Fibroblast of skin of right quadriceps (primary cell): Measurements from ENCODE around the gene NEK1.

Experiments
- DNase-seq: peaks from one replicate; pipeline ENCODE4 v3.0.0-alpha.2; 2013

The NEK1 gene

GRCh38 chr4:169416997-169417396 is 195.4 kb downstream of the NEK1 start:
- DNase-seq: no peak

GRCh38 chr4:169416461-169416860 is 195.9 kb downstream of the NEK1 start:
- no peak for DNase-seq

DNA sequence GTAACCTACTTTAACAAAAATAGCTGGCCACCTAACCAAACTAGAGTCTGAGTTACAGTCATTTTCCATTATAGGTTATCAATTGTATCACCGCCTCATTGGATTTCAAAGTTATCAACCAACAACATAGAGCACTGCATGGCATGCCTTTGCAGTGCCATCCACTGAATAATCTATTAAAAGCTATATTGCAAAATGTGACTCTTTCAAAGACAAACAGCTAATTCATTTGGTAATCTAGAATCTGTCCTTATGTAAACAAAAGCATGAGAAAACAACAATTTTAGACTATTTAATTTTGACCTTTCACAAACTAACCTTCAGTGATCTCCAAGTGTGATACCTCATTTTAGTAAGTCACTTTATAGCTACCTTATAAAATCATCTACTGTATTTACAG is 197.5 kb downstream of the NEK1 start:
- no peak for DNase-seq

GRCh38 chr4:169412046-169412445 is 200.3 kb downstream of the NEK1 start:
- no peak for DNase-seq

GRCh38 chr4:169410839-169411770 is 201.3 kb downstream of the NEK1 start:
- peak; percentile 86 for DNase-seq

- DNase-seq: peak; percentile 15
Measured at GRCh38 chr4:169407217-169407845, 205.1 kb downstream of the NEK1 start.

- DNase-seq: no peak
Measured at GRCh38 chr4:169404960-169405359, 207.4 kb downstream of the NEK1 start.

- no peak for DNase-seq
Measured at GRCh38 chr4:169400832-169401231, 211.6 kb downstream of the NEK1 start.

GRCh38 chr4:169399976-169400767 is 212.2 kb downstream of the NEK1 start:
- DNase-seq: no peak

DNA sequence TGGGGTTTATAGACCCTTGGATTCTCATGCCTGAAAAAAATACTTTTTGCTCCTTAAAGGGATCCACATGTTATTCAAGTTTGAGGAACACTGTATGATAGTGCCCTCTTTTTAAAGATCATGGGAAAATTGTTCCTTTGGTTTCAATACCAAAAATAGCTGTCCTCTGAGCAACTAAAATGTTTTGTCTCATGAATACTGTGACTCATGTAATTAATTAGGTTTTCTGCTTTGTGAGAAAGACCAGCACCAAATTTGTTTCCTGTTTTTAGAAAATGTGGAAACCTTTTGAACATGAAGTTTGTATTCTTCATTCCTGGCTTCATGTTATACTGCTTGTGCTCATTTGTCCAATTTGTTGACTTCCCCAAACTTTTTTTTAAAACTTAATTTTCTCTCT is 214.1 kb downstream of the NEK1 start:
- peak; percentile 88 for DNase-seq

DNA sequence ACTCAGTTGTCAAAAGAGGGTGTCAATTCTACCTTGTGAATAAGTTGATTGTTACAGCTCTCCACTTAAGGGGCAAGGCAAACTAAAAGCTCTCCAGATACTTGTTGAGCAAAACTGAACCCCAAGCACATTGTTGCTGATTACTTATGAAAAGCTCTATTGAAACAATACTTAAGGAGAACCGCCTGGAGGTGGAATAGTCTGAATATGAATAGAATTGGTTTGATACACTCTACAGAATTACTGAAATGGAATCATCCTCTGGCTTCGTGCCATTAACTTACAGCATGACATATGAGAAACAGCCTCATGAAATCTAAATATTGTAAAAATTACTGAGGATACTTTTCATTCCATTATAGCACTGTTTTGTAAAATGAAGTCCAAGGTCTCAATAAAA is 214.6 kb downstream of the NEK1 start:
- DNase-seq: peak; percentile 76

- peak; percentile 82 for DNase-seq
Measured at GRCh38 chr4:169385376-169385775, 227.0 kb downstream of the NEK1 start.

- no peak for DNase-seq
Measured at GRCh38 chr4:169384779-169385178, 227.6 kb downstream of the NEK1 start.

DNA sequence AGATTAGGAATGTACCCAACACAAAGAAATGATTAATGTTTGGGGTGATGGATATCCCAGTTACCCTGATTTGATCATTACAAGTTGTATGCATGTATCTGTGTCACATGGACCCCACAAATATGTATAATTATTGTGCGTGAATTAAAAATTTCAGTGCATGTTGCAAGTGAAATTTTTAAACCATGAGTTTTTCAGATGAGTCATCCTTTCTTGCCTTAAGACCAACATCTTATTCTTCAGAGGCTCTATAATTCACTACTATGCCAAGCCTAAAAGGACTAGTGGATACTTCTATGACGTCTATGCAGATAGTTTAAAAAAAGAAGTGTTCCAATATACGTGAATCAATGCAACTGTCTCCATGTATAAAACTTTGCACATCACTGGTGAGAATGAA is 228.7 kb downstream of the NEK1 start:
- DNase-seq: peak; percentile 95

DNA sequence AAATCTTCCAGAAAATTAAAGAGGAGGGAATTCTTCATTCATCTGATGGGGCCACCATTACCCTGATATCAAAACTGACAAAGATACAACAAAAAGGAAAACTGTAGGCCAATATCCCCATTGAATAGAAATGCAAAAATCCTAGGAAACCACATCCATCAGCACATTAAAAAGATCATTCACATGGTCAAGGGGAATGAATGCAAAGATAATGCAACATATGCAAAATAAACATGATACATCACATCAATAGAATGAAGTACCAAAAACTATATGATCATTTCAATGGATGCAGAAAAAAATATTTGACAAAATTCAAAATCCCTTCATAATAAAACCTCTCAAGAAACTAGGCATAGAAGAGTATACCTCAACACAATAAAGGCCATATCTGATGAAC is 232.7 kb downstream of the NEK1 start:
- DNase-seq: no peak

DNA sequence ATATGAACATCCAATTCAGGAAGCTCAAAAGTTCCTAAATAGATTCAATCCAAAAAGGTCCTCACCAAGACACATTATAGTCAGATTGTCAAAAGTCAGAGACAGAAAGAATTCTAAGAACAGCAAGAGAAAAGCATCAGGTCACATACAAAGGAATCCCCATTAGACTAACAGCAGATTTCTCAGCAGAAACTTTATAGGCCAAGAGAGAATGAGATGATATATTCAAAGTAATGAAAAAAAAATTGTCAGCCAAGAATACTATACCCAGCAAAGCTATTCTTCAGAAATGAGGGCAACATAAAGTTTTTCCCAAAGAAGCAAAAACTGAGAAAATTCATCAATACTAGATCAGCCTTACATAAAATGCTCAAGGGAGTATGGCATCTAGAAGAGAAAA is 235.0 kb downstream of the NEK1 start:
- no peak for DNase-seq

DNA sequence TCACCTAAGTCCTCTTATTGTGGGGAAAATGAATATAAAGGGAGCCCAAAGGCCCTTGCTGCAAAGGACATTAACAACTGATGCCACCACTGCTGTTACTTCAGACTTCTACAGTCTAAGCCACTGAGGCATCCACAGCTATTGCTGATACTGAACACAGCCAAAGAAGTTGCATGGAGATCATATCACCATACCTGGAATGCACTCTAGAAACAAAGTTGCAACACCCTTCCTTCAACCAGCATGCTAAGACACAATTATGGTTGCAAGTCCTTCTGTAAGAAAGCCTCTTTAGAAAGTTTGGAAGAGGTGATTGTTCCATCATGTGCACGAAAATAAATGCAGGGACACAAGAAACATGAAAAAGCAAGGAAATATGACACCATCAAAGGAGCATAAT is 236.0 kb downstream of the NEK1 start:
- DNase-seq: no peak

GRCh38 chr4:169372791-169373190 is 239.6 kb downstream of the NEK1 start:
- no peak for DNase-seq

DNA sequence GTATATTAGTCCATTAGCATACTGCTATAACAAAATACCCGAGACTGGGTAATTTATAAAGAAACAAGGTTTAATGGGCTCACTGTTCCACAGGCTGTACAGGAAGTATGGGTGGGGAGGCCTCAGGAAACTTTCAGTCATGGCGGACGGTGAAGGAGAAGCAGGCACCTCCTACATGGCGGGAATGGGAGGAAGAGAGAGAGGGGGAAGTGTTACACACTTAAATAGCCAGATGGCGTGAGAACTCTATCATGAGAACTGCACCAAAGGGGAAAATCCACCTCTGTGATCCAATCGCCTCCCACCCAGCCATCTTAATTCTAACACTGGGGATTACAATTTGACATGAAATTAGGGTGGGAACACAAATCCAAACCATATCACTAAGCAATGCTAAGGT is 242.7 kb downstream of the NEK1 start:
- DNase-seq: no peak

DNA sequence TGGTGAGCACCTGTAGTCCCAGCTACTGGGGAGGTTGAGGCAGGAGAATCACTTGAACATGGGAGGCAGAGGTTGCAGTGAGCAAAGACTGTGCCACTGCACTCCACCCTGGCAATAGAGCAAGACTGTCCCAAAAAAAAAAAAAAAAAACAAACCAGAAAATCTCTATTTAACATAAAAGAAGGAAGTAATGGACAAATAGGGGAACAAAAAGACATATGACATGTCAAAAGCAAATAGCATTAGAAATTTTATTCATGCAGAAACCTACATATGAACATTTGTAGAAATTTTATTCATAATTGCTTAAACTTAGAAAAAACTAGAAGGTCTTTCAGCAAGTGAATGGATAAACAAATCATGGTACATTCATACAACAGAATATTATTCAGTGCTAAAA is 244.6 kb downstream of the NEK1 start:
- DNase-seq: no peak

GRCh38 chr4:169366821-169367220 is 245.6 kb downstream of the NEK1 start:
- DNase-seq: no peak

DNA sequence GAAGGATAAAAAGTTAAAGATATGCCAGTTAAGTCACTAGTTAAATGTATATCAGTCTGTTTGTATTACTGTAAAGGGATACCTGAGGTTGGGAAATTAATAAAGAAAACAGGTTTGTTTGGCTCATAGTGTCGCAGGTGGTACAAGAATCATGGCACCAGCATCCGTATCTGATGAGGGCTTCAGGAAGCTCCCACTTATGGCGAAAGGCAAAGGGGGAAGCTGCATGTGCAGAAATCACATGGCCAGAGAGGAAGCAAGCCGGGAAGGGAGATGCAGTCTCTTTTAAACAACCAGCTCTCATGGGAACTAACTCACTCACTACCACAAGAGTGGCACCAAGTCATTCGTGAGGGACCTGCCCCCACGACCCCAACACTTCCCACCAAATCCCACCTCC is 249.8 kb downstream of the NEK1 start:
- no peak for DNase-seq

DNA sequence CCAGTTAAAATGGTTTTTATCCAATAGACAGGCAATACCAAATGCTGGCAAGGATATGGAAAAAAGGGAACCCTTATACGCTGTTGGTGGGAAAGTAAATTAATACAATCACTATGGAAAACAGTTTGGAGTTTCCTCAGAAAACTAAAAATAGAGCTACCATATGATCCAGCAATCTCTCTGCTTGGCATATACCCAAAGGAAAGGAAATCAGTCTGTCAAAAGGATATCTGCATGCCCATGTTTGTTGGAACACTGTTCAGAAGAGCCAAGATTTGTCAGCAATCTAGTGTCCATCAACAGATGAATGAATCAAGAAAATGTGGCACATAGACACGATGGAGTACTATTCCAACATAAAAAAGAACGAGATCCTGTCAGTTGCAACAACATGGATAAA is 250.6 kb downstream of the NEK1 start:
- no peak for DNase-seq

GRCh38 chr4:169359961-169360360 is 252.4 kb downstream of the NEK1 start:
- no peak for DNase-seq
